K562 (cell line): Measurements from ENCODE around the gene LRRC70.

Experiments
- PPARD ChIP-seq: fragments of 250-450 bp; sonication (Bioruptor Pico); IDR thresholded peaks from 2 replicates; pipeline ENCODE4 v1.8.0; 2022; ENCODE audit warnings: inconsistent platforms, mild to moderate bottlenecking, moderate library complexity
- TF ChIP-seq, protein P1 (sequence below): sonication (generic); formaldehyde crosslinking; IDR thresholded peaks from 2 replicates; pipeline ENCODE4 v1.9.0; 2022; ENCODE audit warnings: mild to moderate bottlenecking, missing genetic modification reagents

DNA sequence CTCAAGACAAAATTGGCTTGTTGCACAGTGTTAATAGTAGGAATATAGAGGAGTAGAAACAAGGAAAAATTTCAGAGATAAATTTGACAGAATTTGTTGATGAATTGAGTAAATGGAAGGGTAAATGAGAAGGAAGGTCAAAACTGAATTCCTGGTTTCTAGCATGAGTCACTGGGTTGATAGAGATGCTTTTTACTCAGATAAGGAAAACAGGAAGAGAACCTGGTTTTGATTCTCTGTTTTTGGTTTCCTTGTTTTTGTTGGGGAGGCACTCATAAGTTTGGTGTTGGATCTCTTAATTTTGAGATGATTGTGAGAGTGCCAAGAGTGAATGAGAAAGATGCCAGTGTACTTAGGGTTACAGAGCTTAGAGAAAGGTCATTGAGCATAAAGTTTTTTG lies 7.1 kb downstream of the LRRC70 start:
- TF ChIP-seq, protein P1, sequence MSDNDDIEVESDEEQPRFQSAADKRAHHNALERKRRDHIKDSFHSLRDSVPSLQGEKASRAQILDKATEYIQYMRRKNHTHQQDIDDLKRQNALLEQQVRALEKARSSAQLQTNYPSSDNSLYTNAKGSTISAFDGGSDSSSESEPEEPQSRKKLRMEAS (CRISPR knock-in tag): no peak
- TF ChIP-seq PPARD: no peak
